Measurements from ENCODE around the gene ATP6V1B1. TPM values are rescaled to one million over a fixed set of nuclear protein-coding genes. Genes with fewer than 3 reads are reported as not detected.

Gene ATP6V1B1
- total RNA-seq, 1 experiment from 2014 or later: 6.5 TPM

GRCh38 chr2:70939839-70940580 is 4.3 kb downstream of the ATP6V1B1 start:
- ChIA-PET CTCF (no interaction called here), POLR2A (ENCODE audit: low non-redundant PET) (no interaction called here)
- H3K36me3 ChIP-seq (ENCODE audit: insufficient read depth, low read length, poor library complexity, severe bottlenecking): no peaks in the 10 kb centered on the region
- H3K4me1 ChIP-seq (ENCODE audit: insufficient read depth, low read length, poor library complexity, severe bottlenecking): no peaks in the 10 kb centered on the region
- no peak overlapping the region for H3K27ac ChIP-seq (ENCODE audit: low read depth, low read length, poor library complexity, severe bottlenecking)
- intact Hi-C loops (cut with micrococcal nuclease; ENCODE audit: unreplicated experiment): no loop called here
- no TSS peak for BruUV-seq (replicated peaks)
- no peak for DNase-seq (ENCODE audit: low spot score)
- no peaks in the 10 kb centered on the region for H3K9me3 ChIP-seq (ENCODE audit: low read depth, low read length, poor library complexity, severe bottlenecking)
- H3K27me3 ChIP-seq (replicated peaks; ENCODE audit: insufficient read depth, low read depth, low read length, poor library complexity): no peaks in the 10 kb centered on the region
- no peak overlapping the region for H3K4me3 ChIP-seq (ENCODE audit: low read depth, low read length, poor library complexity, severe bottlenecking)
- TF ChIP-seq EZH2 (IDR thresholded peaks at IDR 0.05; ENCODE audit: borderline replicate concordance, low read depth, low read length, poor library complexity, severe bottlenecking) (no peak), CTCF (conservative IDR thresholded peaks at IDR 0.05; ENCODE audit: low read depth, low read length) (no peak)

- intact Hi-C loops (cut with micrococcal nuclease; ENCODE audit: unreplicated experiment): no loop called here
- DNase-seq (ENCODE audit: low spot score): no peak
- BruUV-seq (replicated peaks): no TSS peak
- Histone ChIP-seq H3K27me3 (replicated peaks; ENCODE audit: insufficient read depth, low read depth, low read length, poor library complexity) (no peaks in the 10 kb centered on the region), H3K27ac (ENCODE audit: low read depth, low read length, poor library complexity, severe bottlenecking) (no peak overlapping the region), H3K9me3 (ENCODE audit: low read depth, low read length, poor library complexity, severe bottlenecking) (no peaks in the 10 kb centered on the region), H3K4me1 (ENCODE audit: insufficient read depth, low read length, poor library complexity, severe bottlenecking) (no peaks in the 10 kb centered on the region), H3K4me3 (ENCODE audit: low read depth, low read length, poor library complexity, severe bottlenecking) (no peak overlapping the region), H3K36me3 (ENCODE audit: insufficient read depth, low read length, poor library complexity, severe bottlenecking) (no peaks in the 10 kb centered on the region)
- POLR2A ChIA-PET (ENCODE audit: low non-redundant PET): no interaction called here
- CTCF ChIA-PET: interaction anchor here (0.6 kb wide), 1 partner anchor 32 kb away, joined by 5 read pairs; no protein-coding TSS in a partner anchor
- TF ChIP-seq CTCF (conservative IDR thresholded peaks at IDR 0.05; ENCODE audit: low read depth, low read length) (no peak), EZH2 (IDR thresholded peaks at IDR 0.05; ENCODE audit: borderline replicate concordance, low read depth, low read length, poor library complexity, severe bottlenecking) (no peak)
These were observed 5.5 kb downstream of the ATP6V1B1 start for GRCh38 chr2:70941186-70941585.

- Histone ChIP-seq H3K9me3 (ENCODE audit: low read depth, low read length, poor library complexity, severe bottlenecking) (no peaks in the 10 kb centered on the region), H3K27me3 (replicated peaks; ENCODE audit: insufficient read depth, low read depth, low read length, poor library complexity) (no peaks in the 10 kb centered on the region), H3K27ac (ENCODE audit: low read depth, low read length, poor library complexity, severe bottlenecking) (no peak overlapping the region), H3K36me3 (ENCODE audit: insufficient read depth, low read length, poor library complexity, severe bottlenecking) (no peaks in the 10 kb centered on the region), H3K4me1 (ENCODE audit: insufficient read depth, low read length, poor library complexity, severe bottlenecking) (no peaks in the 10 kb centered on the region), H3K4me3 (ENCODE audit: low read depth, low read length, poor library complexity, severe bottlenecking) (no peak overlapping the region)
- TF ChIP-seq EZH2 (IDR thresholded peaks at IDR 0.05; ENCODE audit: borderline replicate concordance, low read depth, low read length, poor library complexity, severe bottlenecking) (no peak), CTCF (conservative IDR thresholded peaks at IDR 0.05; ENCODE audit: low read depth, low read length) (no peak)
- ChIA-PET CTCF (no interaction called here), POLR2A (ENCODE audit: low non-redundant PET) (no interaction called here)
- intact Hi-C loops (cut with micrococcal nuclease; ENCODE audit: unreplicated experiment): no loop called here
- BruUV-seq (replicated peaks): no TSS peak
- no peak for DNase-seq (ENCODE audit: low spot score)
These were observed 6.0 kb downstream of the ATP6V1B1 start for GRCh38 chr2:70941701-70942100.

Data from A673 (cell line).